ENCODE measurements around the gene DEPDC7.

DNA sequence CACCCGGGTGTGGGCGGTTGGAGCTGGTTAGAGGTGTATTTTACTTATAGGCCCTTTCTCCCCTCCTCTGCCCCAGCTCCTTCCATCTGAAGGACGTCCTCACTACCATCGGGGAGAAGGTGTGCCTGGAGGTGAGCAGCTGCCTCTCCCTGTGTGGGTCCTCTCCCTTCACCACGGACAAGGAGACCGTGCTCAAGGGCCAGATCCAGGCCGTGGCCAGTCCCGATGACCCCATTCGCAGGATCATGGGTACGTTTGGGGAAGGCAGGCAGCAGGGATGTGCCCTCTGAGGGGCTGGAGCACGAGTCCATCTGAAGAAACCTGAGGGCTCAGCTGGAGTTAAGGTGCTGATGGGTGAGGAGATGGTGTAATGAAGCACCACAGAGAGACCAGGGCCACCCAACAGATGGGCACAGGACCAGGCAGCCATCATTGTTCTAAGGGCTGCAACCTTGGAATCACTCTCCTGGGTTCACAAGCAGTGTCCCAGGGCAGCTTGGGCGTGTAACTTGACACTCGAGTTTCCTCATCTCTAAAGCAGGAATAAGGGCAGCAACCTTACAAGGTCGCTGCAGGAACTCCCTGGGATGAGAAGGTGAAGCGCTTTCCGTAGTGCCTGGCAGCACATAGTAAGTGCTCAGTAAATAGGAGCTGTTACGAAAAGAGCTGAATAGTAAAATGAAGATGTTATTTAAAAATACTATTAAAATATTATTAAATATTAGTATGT is 53.1 kb downstream of the DEPDC7 start:
- TF ChIP-seq ZBTB7A (IDR thresholded peaks at IDR 0.05; ENCODE audit: borderline replicate concordance, control insufficient read depth, low read depth, low read length) (no peak), FOXM1 (IDR thresholded peaks at IDR 0.05; ENCODE audit: low read depth) (no peak), FOXM1 (CRISPR knock-in tag; IDR thresholded peaks at IDR 0.05; ENCODE audit: low read depth) (no peak), ZNF253 (CRISPR knock-in tag; conservative IDR thresholded peaks at IDR 0.05) (no peak), EGR1 (conservative IDR thresholded peaks at IDR 0.05) (no peak), MEF2A (IDR thresholded peaks at IDR 0.05; ENCODE audit: control insufficient read depth, low read depth, low read length) (no peak), TEAD4 (IDR thresholded peaks at IDR 0.05; ENCODE audit: low read length) (no peak), TEAD4 (CRISPR knock-in tag; IDR thresholded peaks at IDR 0.05; ENCODE audit: borderline replicate concordance) (no peak), SRF (CRISPR knock-in tag; IDR thresholded peaks at IDR 0.05) (no peak), MED1 (CRISPR knock-in tag; IDR thresholded peaks at IDR 0.05; ENCODE audit: borderline replicate concordance) (no peak)
- TF ChIP-seq, protein P1, sequence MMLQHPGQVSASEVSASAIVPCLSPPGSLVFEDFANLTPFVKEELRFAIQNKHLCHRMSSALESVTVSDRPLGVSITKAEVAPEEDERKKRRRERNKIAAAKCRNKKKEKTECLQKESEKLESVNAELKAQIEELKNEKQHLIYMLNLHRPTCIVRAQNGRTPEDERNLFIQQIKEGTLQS (IDR thresholded peaks at IDR 0.05): no peak
- TF ChIP-seq, protein P1 (CRISPR knock-in tag; conservative IDR thresholded peaks at IDR 0.05): no peak
- TF ChIP-seq, protein P2, sequence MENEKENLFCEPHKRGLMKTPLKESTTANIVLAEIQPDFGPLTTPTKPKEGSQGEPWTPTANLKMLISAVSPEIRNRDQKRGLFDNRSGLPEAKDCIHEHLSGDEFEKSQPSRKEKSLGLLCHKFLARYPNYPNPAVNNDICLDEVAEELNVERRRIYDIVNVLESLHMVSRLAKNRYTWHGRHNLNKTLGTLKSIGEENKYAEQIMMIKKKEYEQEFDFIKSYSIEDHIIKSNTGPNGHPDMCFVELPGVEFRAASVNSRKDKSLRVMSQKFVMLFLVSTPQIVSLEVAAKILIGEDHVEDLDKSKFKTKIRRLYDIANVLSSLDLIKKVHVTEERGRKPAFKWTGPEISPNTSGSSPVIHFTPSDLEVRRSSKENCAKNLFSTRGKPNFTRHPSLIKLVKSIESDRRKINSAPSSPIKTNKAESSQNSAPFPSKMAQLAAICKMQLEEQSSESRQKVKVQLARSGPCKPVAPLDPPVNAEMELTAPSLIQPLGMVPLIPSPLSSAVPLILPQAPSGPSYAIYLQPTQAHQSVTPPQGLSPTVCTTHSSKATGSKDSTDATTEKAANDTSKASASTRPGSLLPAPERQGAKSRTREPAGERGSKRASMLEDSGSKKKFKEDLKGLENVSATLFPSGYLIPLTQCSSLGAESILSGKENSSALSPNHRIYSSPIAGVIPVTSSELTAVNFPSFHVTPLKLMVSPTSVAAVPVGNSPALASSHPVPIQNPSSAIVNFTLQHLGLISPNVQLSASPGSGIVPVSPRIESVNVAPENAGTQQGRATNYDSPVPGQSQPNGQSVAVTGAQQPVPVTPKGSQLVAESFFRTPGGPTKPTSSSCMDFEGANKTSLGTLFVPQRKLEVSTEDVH (IDR thresholded peaks at IDR 0.05; ENCODE audit: low read depth, partially characterized antibody): no peak
- TF ChIP-seq, protein P3, sequence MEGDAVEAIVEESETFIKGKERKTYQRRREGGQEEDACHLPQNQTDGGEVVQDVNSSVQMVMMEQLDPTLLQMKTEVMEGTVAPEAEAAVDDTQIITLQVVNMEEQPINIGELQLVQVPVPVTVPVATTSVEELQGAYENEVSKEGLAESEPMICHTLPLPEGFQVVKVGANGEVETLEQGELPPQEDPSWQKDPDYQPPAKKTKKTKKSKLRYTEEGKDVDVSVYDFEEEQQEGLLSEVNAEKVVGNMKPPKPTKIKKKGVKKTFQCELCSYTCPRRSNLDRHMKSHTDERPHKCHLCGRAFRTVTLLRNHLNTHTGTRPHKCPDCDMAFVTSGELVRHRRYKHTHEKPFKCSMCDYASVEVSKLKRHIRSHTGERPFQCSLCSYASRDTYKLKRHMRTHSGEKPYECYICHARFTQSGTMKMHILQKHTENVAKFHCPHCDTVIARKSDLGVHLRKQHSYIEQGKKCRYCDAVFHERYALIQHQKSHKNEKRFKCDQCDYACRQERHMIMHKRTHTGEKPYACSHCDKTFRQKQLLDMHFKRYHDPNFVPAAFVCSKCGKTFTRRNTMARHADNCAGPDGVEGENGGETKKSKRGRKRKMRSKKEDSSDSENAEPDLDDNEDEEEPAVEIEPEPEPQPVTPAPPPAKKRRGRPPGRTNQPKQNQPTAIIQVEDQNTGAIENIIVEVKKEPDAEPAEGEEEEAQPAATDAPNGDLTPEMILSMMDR (IDR thresholded peaks at IDR 0.05 in 2 of 3, conservative IDR thresholded peaks at IDR 0.05 in 1 of 3; ENCODE audit: insufficient read depth in 2 of 3, low read depth in 1 of 3, low read length in 3 of 3): no peak
- TF ChIP-seq, protein P4, sequence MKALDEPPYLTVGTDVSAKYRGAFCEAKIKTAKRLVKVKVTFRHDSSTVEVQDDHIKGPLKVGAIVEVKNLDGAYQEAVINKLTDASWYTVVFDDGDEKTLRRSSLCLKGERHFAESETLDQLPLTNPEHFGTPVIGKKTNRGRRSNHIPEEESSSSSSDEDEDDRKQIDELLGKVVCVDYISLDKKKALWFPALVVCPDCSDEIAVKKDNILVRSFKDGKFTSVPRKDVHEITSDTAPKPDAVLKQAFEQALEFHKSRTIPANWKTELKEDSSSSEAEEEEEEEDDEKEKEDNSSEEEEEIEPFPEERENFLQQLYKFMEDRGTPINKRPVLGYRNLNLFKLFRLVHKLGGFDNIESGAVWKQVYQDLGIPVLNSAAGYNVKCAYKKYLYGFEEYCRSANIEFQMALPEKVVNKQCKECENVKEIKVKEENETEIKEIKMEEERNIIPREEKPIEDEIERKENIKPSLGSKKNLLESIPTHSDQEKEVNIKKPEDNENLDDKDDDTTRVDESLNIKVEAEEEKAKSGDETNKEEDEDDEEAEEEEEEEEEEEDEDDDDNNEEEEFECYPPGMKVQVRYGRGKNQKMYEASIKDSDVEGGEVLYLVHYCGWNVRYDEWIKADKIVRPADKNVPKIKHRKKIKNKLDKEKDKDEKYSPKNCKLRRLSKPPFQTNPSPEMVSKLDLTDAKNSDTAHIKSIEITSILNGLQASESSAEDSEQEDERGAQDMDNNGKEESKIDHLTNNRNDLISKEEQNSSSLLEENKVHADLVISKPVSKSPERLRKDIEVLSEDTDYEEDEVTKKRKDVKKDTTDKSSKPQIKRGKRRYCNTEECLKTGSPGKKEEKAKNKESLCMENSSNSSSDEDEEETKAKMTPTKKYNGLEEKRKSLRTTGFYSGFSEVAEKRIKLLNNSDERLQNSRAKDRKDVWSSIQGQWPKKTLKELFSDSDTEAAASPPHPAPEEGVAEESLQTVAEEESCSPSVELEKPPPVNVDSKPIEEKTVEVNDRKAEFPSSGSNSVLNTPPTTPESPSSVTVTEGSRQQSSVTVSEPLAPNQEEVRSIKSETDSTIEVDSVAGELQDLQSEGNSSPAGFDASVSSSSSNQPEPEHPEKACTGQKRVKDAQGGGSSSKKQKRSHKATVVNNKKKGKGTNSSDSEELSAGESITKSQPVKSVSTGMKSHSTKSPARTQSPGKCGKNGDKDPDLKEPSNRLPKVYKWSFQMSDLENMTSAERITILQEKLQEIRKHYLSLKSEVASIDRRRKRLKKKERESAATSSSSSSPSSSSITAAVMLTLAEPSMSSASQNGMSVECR (CRISPR knock-in tag; IDR thresholded peaks at IDR 0.05): no peak
- TF ChIP-seq, protein P5, sequence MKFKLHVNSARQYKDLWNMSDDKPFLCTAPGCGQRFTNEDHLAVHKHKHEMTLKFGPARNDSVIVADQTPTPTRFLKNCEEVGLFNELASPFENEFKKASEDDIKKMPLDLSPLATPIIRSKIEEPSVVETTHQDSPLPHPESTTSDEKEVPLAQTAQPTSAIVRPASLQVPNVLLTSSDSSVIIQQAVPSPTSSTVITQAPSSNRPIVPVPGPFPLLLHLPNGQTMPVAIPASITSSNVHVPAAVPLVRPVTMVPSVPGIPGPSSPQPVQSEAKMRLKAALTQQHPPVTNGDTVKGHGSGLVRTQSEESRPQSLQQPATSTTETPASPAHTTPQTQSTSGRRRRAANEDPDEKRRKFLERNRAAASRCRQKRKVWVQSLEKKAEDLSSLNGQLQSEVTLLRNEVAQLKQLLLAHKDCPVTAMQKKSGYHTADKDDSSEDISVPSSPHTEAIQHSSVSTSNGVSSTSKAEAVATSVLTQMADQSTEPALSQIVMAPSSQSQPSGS (CRISPR knock-in tag; IDR thresholded peaks at IDR 0.05): no peak
- TF ChIP-seq, protein P6, sequence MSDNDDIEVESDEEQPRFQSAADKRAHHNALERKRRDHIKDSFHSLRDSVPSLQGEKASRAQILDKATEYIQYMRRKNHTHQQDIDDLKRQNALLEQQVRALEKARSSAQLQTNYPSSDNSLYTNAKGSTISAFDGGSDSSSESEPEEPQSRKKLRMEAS (CRISPR knock-in tag; IDR thresholded peaks at IDR 0.05): no peak
